Activated B cell treated with CpG ODN at 0.5 μM for 24 hours (primary cell): ENCODE results near the gene KIF5C. TPM values are rescaled to one million over a fixed set of nuclear protein-coding genes. Genes with fewer than 3 reads are reported as not detected.
A peak's percentile ranks its signal among the peaks of the same experiment; 100 is the strongest.

Experiments used
- ATAC-seq: fragments of 200-7000 bp; cut with Tn5 transposase; one replicate; pipeline ENCODE4 v1.10.0; 2021; ENCODE audit warnings: low read depth, mild to moderate bottlenecking, moderate library complexity
- CTCF ChIA-PET: fragments of 350-600 bp; sonication (Branson Sonifier 250); formaldehyde crosslinking; loops from one replicate; lab custom pipeline; 2021; ENCODE audit warnings: antibody characterized with exemption; lab: Charles Lee
- POLR2A ChIA-PET: fragments of 350-600 bp; sonication (Branson Sonifier 250); formaldehyde crosslinking; loops from one replicate; lab custom pipeline; 2021; ENCODE audit warnings: antibody characterized with exemption; lab: Charles Lee
- DNase-seq: peaks from one replicate; pipeline ENCODE4 v3.0.0; 2022
- H3K27ac Mint-ChIP-seq: one replicate; pipeline ENCODE4 v1.8.0; 2020; ENCODE audit warnings: mixed read lengths
- H3K27me3 Mint-ChIP-seq: one replicate; pipeline ENCODE4 v1.8.0; 2021; ENCODE audit warnings: mixed read lengths
- H3K36me3 Mint-ChIP-seq: one replicate; pipeline ENCODE4 v1.8.0; 2021; ENCODE audit warnings: low read depth, mixed read lengths
- H3K4me1 Mint-ChIP-seq: one replicate; pipeline ENCODE4 v1.8.0; 2021; ENCODE audit warnings: mixed read lengths
- H3K4me3 Mint-ChIP-seq: one replicate; pipeline ENCODE4 v1.8.0; 2020; ENCODE audit warnings: mild to moderate bottlenecking, mixed read lengths
- H3K9me3 Mint-ChIP-seq: one replicate; pipeline ENCODE4 v1.8.0; 2020; ENCODE audit warnings: mixed read lengths
- intact Hi-C: fragments of 100-400 bp; cut with micrococcal nuclease; formaldehyde crosslinking; loops from one replicate; pipeline ENCODE4 v1.15.1; 2024
- total RNA-seq: library from RNA; stranded (reverse); gene quantifications from 2 replicates; pipeline ENCODE4 v1.2.3, GENCODE V29; 2022
- TF ChIP-seq, protein P1 (sequence below): fragments of 200-600 bp; IDR thresholded peaks from one replicate; pipeline ENCODE4 v1.8.0; 2022; ENCODE audit warnings: antibody characterized with exemption, mild to moderate bottlenecking

KIF5C gene
- total RNA-seq, 1 donor from 2014 or later = 2.6 TPM

DNA sequence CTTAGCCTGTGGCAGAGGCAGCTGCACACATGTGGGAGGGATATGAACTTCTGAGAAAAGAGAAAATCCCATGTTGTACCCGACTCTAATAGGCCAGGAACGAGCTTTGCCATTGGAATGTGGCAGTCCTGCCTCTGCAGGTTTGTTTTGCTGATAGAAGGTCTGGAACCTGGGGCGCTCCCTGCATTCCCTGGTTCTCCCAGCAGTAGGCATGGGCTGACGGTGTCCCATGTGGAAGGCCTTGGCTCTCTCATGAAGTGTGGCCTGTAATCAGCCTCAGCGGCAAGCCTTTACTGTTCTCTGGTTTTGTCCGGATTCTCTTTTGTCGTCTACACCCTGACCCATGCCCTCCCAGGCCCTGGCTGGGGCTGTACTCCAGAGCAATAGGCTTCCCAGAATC is 72.3 kb downstream of the KIF5C start:
- TF ChIP-seq, protein P1, sequence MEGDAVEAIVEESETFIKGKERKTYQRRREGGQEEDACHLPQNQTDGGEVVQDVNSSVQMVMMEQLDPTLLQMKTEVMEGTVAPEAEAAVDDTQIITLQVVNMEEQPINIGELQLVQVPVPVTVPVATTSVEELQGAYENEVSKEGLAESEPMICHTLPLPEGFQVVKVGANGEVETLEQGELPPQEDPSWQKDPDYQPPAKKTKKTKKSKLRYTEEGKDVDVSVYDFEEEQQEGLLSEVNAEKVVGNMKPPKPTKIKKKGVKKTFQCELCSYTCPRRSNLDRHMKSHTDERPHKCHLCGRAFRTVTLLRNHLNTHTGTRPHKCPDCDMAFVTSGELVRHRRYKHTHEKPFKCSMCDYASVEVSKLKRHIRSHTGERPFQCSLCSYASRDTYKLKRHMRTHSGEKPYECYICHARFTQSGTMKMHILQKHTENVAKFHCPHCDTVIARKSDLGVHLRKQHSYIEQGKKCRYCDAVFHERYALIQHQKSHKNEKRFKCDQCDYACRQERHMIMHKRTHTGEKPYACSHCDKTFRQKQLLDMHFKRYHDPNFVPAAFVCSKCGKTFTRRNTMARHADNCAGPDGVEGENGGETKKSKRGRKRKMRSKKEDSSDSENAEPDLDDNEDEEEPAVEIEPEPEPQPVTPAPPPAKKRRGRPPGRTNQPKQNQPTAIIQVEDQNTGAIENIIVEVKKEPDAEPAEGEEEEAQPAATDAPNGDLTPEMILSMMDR = no peak

DNA sequence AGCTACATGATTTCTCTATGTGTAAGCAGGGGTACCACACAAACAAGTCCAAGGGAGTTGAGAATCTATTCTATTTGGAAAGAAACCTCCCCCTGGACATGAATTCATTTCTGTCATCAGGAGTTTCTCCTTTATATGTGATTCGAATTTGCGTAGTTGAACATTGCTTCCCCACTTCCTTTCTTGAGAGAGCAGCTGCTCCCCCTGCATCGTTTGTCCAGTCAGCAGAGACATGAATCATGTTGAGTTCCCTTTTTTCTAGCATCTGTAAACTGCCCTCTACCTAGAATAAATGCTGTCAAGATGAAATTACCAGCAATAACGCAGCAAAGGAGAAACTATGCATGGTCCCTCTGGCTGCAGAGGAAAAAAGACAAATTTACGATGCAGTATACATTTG is 73.8 kb downstream of the KIF5C start:
- TF ChIP-seq, protein P1 = no peak
- POLR2A ChIA-PET = no interaction called here
- no peaks in the 10 kb centered on the region for H3K9me3 Mint-ChIP-seq
- H3K36me3 Mint-ChIP-seq = no peaks in the 10 kb centered on the region
- CTCF ChIA-PET = no interaction called here
- ATAC-seq (peak; percentile 21), DNase-seq (no peak)
- intact Hi-C loops = no loop called here
- peaks cover 5% of the 10 kb centered on the region for H3K4me1 Mint-ChIP-seq
- no peaks in the 10 kb centered on the region for H3K27me3 Mint-ChIP-seq
- H3K4me3 Mint-ChIP-seq = no peak overlapping the region
- H3K27ac Mint-ChIP-seq = no peak overlapping the region

More for the DNA sequence above, 72.3 kb downstream of the KIF5C start:
- Mint-ChIP-seq H3K36me3 (no peaks in the 10 kb centered on the region), H3K27me3 (no peaks in the 10 kb centered on the region), H3K4me1 (peaks cover 5% of the 10 kb centered on the region), H3K4me3 (no peak overlapping the region), H3K9me3 (no peaks in the 10 kb centered on the region), H3K27ac (no peak overlapping the region)
- POLR2A ChIA-PET = no interaction called here
- DNase-seq (no peak), ATAC-seq (no peak)
- CTCF ChIA-PET = no interaction called here
- intact Hi-C loops = no loop called here

DNA sequence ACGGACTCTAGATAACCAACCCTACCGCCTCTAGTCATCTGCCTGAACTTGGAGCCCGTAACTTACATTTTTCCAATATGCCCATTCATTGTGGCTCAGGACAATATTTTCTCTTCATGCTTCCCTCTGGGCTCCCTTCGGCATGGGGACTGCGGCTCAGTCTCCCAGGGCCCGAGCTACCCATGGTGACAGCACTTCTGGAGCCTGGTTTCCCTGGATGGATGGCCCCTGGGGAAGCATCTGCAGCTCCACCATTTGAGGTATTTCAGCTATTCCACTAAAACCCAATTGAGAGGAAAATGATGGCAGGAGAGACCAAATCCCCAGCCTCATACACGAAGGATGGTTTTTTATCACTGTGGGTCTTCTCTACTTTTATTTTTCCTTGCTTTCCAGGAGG is 74.3 kb downstream of the KIF5C start:
- no peak overlapping the region for H3K27ac Mint-ChIP-seq
- CTCF ChIA-PET = no interaction called here
- intact Hi-C loops = no loop called here
- no peaks in the 10 kb centered on the region for H3K9me3 Mint-ChIP-seq
- H3K36me3 Mint-ChIP-seq = no peaks in the 10 kb centered on the region
- no peak for ATAC-seq
- no peak overlapping the region for H3K4me3 Mint-ChIP-seq
- H3K27me3 Mint-ChIP-seq = no peaks in the 10 kb centered on the region
- TF ChIP-seq, protein P1 = no peak
- H3K4me1 Mint-ChIP-seq = peaks cover 5% of the 10 kb centered on the region
- DNase-seq = no peak
- POLR2A ChIA-PET = no interaction called here

DNA sequence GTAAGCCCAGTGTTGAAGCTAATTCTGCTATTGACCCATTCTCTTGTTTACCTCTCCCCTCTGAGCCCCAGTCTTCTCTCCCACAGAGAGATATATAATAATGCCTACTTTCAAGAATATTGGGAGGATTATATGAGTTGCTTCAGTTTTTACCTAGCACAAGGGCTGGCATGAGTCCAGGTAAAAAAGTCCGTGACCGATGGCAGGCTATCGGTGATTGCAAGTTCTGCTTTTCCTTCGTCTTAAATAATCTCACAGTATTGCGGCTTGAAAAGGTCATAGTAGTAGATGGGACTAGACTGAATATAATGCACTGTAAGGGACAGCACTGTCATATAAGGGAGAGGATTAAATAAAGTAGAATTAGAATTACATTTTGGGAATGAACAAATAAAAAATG is 77.6 kb downstream of the KIF5C start:
- no peak overlapping the region for H3K4me3 Mint-ChIP-seq
- DNase-seq (no peak), ATAC-seq (no peak)
- no peaks in the 10 kb centered on the region for H3K9me3 Mint-ChIP-seq
- no peaks in the 10 kb centered on the region for H3K27me3 Mint-ChIP-seq
- intact Hi-C loops = no loop called here
- CTCF ChIA-PET = interaction anchor here (0.8 kb wide), 1 partner anchor 209 kb away, joined by 3 read pairs; no protein-coding TSS in a partner anchor
- peaks cover 5% of the 10 kb centered on the region for H3K4me1 Mint-ChIP-seq
- no peaks in the 10 kb centered on the region for H3K36me3 Mint-ChIP-seq
- POLR2A ChIA-PET = no interaction called here
- no peak overlapping the region for H3K27ac Mint-ChIP-seq
- TF ChIP-seq, protein P1 = no peak

DNA sequence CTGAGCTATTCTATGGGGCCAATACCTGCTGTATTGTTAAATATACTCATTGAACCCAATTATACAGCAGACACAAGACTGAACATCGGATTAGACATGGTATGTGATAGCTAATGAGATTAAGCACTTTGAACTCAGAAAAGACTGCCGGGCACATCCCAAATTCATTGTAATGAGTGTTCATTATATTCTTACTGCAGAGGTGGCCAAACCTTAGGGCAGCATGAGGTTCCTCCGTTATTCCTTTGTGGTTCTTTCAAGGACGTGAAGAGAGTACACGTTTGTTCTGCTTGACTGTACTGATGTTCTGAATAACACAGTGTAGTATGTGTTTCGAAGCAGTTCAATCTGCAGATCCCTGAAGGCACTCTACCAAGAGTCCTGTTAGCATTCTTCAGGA is 78.4 kb downstream of the KIF5C start:
- H3K36me3 Mint-ChIP-seq = no peaks in the 10 kb centered on the region
- ATAC-seq (no peak), DNase-seq (no peak)
- intact Hi-C loops = no loop called here
- ChIA-PET CTCF (interaction anchor here (0.8 kb wide), 1 partner anchor 209 kb away, joined by 3 read pairs; no protein-coding TSS in a partner anchor), POLR2A (no interaction called here)
- H3K27me3 Mint-ChIP-seq = no peaks in the 10 kb centered on the region
- no peaks in the 10 kb centered on the region for H3K9me3 Mint-ChIP-seq
- H3K4me3 Mint-ChIP-seq = no peak overlapping the region
- TF ChIP-seq, protein P1 = no peak
- peaks cover 3% of the 10 kb centered on the region for H3K4me1 Mint-ChIP-seq
- no peak overlapping the region for H3K27ac Mint-ChIP-seq
